HepG2 (cell line): ENCODE measurements around the gene DLG1. TPM values are rescaled to one million over a fixed set of nuclear protein-coding genes. Genes with fewer than 3 reads are reported as not detected.

ENCODE experiments used
- ATAC-seq: fragments of 200-7000 bp; cut with Tn5 transposase; 3 replicates; pipeline ENCODE4 v1.9.1; 2020; ENCODE audit warnings: mild to moderate bottlenecking, moderate library complexity
- BruUV-seq: library from RNA; stranded (reverse); fragments of 400-500 nt; replicated peaks from 2 replicates; lab custom pipeline; 2021; lab: Mats Ljungman, UMichigan
- CTCF ChIA-PET: fragments of 300-600 bp; formaldehyde crosslinking; extraction: SDS; loops from one replicate; lab custom pipeline; 2021; ENCODE audit warnings: low total read pairs, inconsistent platforms, low intra/inter-chr PET ratio; lab: Yijun Ruan, JAX
- POLR2A ChIA-PET: fragments of 350-600 bp; sonication (Branson Sonifier 250); formaldehyde crosslinking; loops from one replicate; lab custom pipeline; 2020; ENCODE audit warnings: antibody characterized with exemption, inconsistent platforms; lab: Yijun Ruan, JAX
- DNase-seq: peaks from one replicate; pipeline ENCODE4 v3.0.0-alpha.2; 2015; ENCODE audit warnings: low spot score
- FAIRE-seq: peaks from 3 replicates; lab custom pipeline; 2011; peaks lifted over from hg19 to GRCh38; lab: Jason Lieb, UNC
- H2AFZ ChIP-seq: one replicate; pipeline ENCODE4 v1.6.1; 2011; ENCODE audit warnings: low read length, inconsistent platforms
- H3K27ac ChIP-seq: fragments of 300-600 bp; 3 replicates; pipeline ENCODE4 v1.8.0; 2011; ENCODE audit warnings: mixed run types, mild to moderate bottlenecking, mixed read lengths, low read length, inconsistent platforms; ENCODE audit not compliant: insufficient read depth; ENCODE audit errors: extremely low read length
- H3K27me3 ChIP-seq, 2 experiments: fragments of 200-600 bp in 1 of 2; 2 replicates in 1 of 2; 3 replicates in 1 of 2; pipeline versions ENCODE4 v1.6.0 to v1.8.0; 2011; ENCODE audit warnings: low read length in 2 of 2, mild to moderate bottlenecking in 2 of 2, moderate library complexity in 2 of 2, inconsistent platforms in 1 of 2; ENCODE audit not compliant: insufficient read depth in 2 of 2, control insufficient read depth in 1 of 2
- H3K36me3 ChIP-seq, 2 experiments: fragments of 200-600 bp in 1 of 2; replicated peaks in 1 of 2; 2 replicates in 1 of 2; 3 replicates in 1 of 2; pipeline versions ENCODE4 v1.5.1 to v1.8.0; 2011; ENCODE audit warnings: low read length in 2 of 2, inconsistent platforms in 1 of 2; ENCODE audit not compliant: insufficient read depth in 2 of 2, control insufficient read depth in 1 of 2
- H3K4me1 ChIP-seq: 2 replicates; pipeline ENCODE4 v1.5.1; 2012; ENCODE audit warnings: low read length, inconsistent platforms; ENCODE audit not compliant: insufficient read depth
- H3K4me2 ChIP-seq: 2 replicates; pipeline ENCODE4 v1.6.0; 2011; ENCODE audit warnings: low read depth, low read length, inconsistent platforms
- H3K4me3 ChIP-seq, 3 experiments: fragments of 200-600 bp in 1 of 3; sonication (generic), shearing (Covaris generic) in 1 of 3; replicated peaks in 1 of 3; 2 replicates each; pipeline ENCODE4 v1.5.1; 2011 to 2016; ENCODE audit warnings: low read length in 3 of 3, inconsistent platforms in 2 of 3, low read depth in 2 of 3, mild to moderate bottlenecking in 2 of 3, control low read depth in 1 of 3, mixed read lengths in 1 of 3; ENCODE audit not compliant: insufficient read depth in 1 of 3
- H3K79me2 ChIP-seq: one replicate; pipeline ENCODE4 v1.6.1; 2011; ENCODE audit warnings: low read length, inconsistent platforms; ENCODE audit not compliant: insufficient read depth
- H3K9ac ChIP-seq: 2 replicates; pipeline ENCODE4 v1.6.0; 2011; ENCODE audit warnings: mild to moderate bottlenecking, low read depth, low read length, inconsistent platforms; ENCODE audit not compliant: insufficient read depth
- H3K9me3 ChIP-seq: 2 replicates; pipeline ENCODE4 v1.5.1; 2012; ENCODE audit warnings: mild to moderate bottlenecking, low read length
- H4K20me1 ChIP-seq: 2 replicates; pipeline ENCODE4 v1.6.0; 2011; ENCODE audit warnings: inconsistent platforms, mild to moderate bottlenecking, low read length, moderate library complexity; ENCODE audit not compliant: insufficient read depth
- CBX2 ChIP-seq, 2 experiments: fragments of 200-600 bp in 1 of 2; sonication (generic); formaldehyde crosslinking in 1 of 2; IDR thresholded peaks; 2 replicates each; pipeline versions ENCODE4 v1.7.0 to v1.8.1; 2018 to 2022; ENCODE audit warnings: low read depth in 2 of 2, low read length in 1 of 2, mild to moderate bottlenecking in 1 of 2, missing genetic modification reagents in 1 of 2
- FOXC1 ChIP-seq: sonication (generic); formaldehyde crosslinking; IDR thresholded peaks from 2 replicates; pipeline ENCODE4 v1.8.0; 2022; ENCODE audit warnings: mild to moderate bottlenecking, missing genetic modification reagents, borderline replicate concordance
- FOXJ3 ChIP-seq: sonication (generic); formaldehyde crosslinking; IDR thresholded peaks from 2 replicates; pipeline ENCODE4 v1.4.0; 2020; ENCODE audit warnings: missing genetic modification reagents, mild to moderate bottlenecking, borderline replicate concordance
- HMGA1 ChIP-seq: sonication (generic); formaldehyde crosslinking; conservative IDR thresholded peaks from 2 replicates; pipeline ENCODE4 v1.4.0; 2020; ENCODE audit warnings: missing genetic modification reagents
- NRL ChIP-seq: sonication (generic); formaldehyde crosslinking; IDR thresholded peaks from 2 replicates; pipeline ENCODE4 v1.5.0; 2020; ENCODE audit warnings: missing genetic modification reagents, mild to moderate bottlenecking, moderate library complexity, borderline replicate concordance
- PHF8 ChIP-seq: sonication (generic); formaldehyde crosslinking; IDR thresholded peaks from 2 replicates; pipeline ENCODE4 v1.5.0; 2020; ENCODE audit warnings: missing genetic modification reagents
- SNAI1 ChIP-seq: sonication (generic); formaldehyde crosslinking; IDR thresholded peaks from 2 replicates; pipeline ENCODE4 v1.5.0; 2020; ENCODE audit warnings: mild to moderate bottlenecking, missing genetic modification reagents, borderline replicate concordance
- ZC3H4 ChIP-seq: sonication (generic); formaldehyde crosslinking; IDR thresholded peaks from 2 replicates; pipeline ENCODE4 v1.4.0; 2020; ENCODE audit warnings: missing genetic modification reagents, borderline replicate concordance
- ZIK1 ChIP-seq: sonication (generic); formaldehyde crosslinking; IDR thresholded peaks from 2 replicates; pipeline ENCODE4 v1.5.0; 2020; ENCODE audit warnings: mild to moderate bottlenecking, low read depth, missing genetic modification reagents, borderline replicate concordance
- ZNF136 ChIP-seq: sonication (generic); formaldehyde crosslinking; IDR thresholded peaks from 2 replicates; pipeline ENCODE4 v1.8.1; 2022; ENCODE audit warnings: low read depth, mild to moderate bottlenecking, moderate library complexity, missing genetic modification reagents
- ZNF446 ChIP-seq: sonication (generic); formaldehyde crosslinking; IDR thresholded peaks from 2 replicates; pipeline ENCODE4 v1.5.0; 2020; ENCODE audit warnings: mild to moderate bottlenecking, missing genetic modification reagents
- ZNF703 ChIP-seq: sonication (generic); formaldehyde crosslinking; IDR thresholded peaks from 2 replicates; pipeline ENCODE4 v1.5.1; 2020; ENCODE audit warnings: missing genetic modification reagents, mild to moderate bottlenecking, moderate library complexity, borderline replicate concordance
- ZNF770 ChIP-seq: sonication (generic); formaldehyde crosslinking; IDR thresholded peaks from 2 replicates; pipeline ENCODE4 v1.5.0; 2020; ENCODE audit warnings: mild to moderate bottlenecking, missing genetic modification reagents
- ZSCAN31 ChIP-seq: sonication (generic); formaldehyde crosslinking; IDR thresholded peaks from 2 replicates; pipeline ENCODE4 v1.5.0; 2020; ENCODE audit warnings: low read depth, mild to moderate bottlenecking, missing genetic modification reagents
- WGBS: methylation state at CpG from one replicate; pipeline ENCODE4 v1.1.6; 2017; ENCODE audit warnings: low lambda C conversion rate; 5-methylcytosine and 5-hydroxymethylcytosine counted together
- in situ Hi-C: cut with HindIII; loops from 2 replicates; pipeline ENCODE4 v1.10.0; 2017; ENCODE audit warnings: low pct_unique_long_range_greater_than_20kb; ENCODE audit not compliant: extremely low pct_ligation_motif_present
- intact Hi-C: fragments of 100-400 bp; cut with micrococcal nuclease; formaldehyde crosslinking; loops from one replicate; pipeline ENCODE4 v1.10.0; 2022; ENCODE audit not compliant: unreplicated experiment
- polyA plus RNA-seq, 8 experiments: library from polyadenylated mRNA; depleted of rRNA in 3 of 8; stranded (reverse) in 7 of 8; unstranded in 1 of 8; fragments of >200 nt; fragmentation: Illumina TruSeq in 4 of 8; extraction: Trizol in 4 of 8; gene quantifications; 2 replicates each; pipeline versions ENCODE4 v1.2.1 to v1.2.3, GENCODE V29; 2011 to 2016; ENCODE audit warnings: low read depth in 4 of 8, missing spikeins in 1 of 8, mixed read lengths in 1 of 8; ENCODE audit not compliant: insufficient read depth in 1 of 8
- total RNA-seq, 5 experiments: library from RNA; depleted of rRNA; stranded (reverse); fragments of >200 nt; fragmentation: Illumina TruSeq; extraction: Trizol; gene quantifications; 2 replicates each; pipeline ENCODE4 v1.2.3, GENCODE V29; 2016; ENCODE audit warnings: low read depth in 1 of 5
- TF ChIP-seq, protein P1 (sequence below): sonication (generic); formaldehyde crosslinking; IDR thresholded peaks from 2 replicates; pipeline ENCODE4 v1.4.0; 2020; ENCODE audit warnings: missing genetic modification reagents

Gene DLG1
- total and polyA plus RNA-seq, 2 of the 13 experiments (the other 11 are each of a cell fraction or from before 2014, with no cell fraction given): 30.5 to 104 TPM

DNA sequence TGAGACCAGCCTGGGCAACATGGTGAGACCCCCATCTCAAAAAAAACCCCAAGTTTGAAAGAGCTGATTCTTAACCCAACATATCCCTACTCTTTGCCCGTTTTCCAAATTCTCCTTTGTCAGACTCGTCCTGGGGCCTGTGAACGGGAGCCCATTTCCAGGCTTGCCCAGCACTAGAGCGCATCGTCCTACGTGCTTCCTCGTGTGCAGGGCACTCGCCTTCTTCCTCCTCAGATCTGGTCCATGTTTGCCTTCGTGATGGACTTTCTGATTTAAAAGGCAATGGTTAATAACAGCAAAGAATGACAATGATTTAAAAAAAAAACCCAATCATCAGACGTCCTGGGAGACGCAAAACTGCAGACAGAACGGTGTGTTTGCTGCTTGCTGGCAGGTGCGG, 278.9 kb downstream of the DLG1 start:
- Histone ChIP-seq H3K4me1 (peaks cover 30% of the 10 kb centered on the region), H3K36me3 (no peaks in the 10 kb centered on the region), H3K4me2 (no peak overlapping the region), H2AFZ (no peak overlapping the region), H3K79me2 (no peaks in the 10 kb centered on the region), H3K4me3 (no peak overlapping the region), H3K9ac (no peak overlapping the region), H3K27me3 (no peaks in the 10 kb centered on the region), H3K27ac (no peak overlapping the region), H4K20me1 (no peaks in the 10 kb centered on the region), H3K9me3 (no peaks in the 10 kb centered on the region)
- DNase-seq (no peak), FAIRE-seq (no peak), ATAC-seq (no peak)
- 86% methylated on average over 13 of the region's 13 CpGs for WGBS
- no TSS peak for BruUV-seq
- in situ Hi-C loops: no loop called here
- ChIA-PET CTCF (no interaction called here), POLR2A (no interaction called here)
- intact Hi-C loops: no loop called here
- TF ChIP-seq ZIK1 (no peak), ZSCAN31 (CRISPR knock-in tag) (no peak), HMGA1 (CRISPR knock-in tag) (no peak), ZC3H4 (CRISPR knock-in tag) (no peak), ZNF136 (CRISPR knock-in tag) (no peak), ZNF446 (CRISPR knock-in tag) (no peak), CBX2 (IDR thresholded peaks at IDR 0.05; ENCODE audit: low read depth, low read length) (no peak), CBX2 (CRISPR knock-in tag; IDR thresholded peaks at IDR 0.05; ENCODE audit: low read depth) (no peak), SNAI1 (no peak), FOXJ3 (CRISPR knock-in tag) (no peak), FOXC1 (no peak), ZNF770 (CRISPR knock-in tag) (no peak), PHF8 (CRISPR knock-in tag) (no peak), NRL (CRISPR knock-in tag) (no peak), ZNF703 (CRISPR knock-in tag) (no peak)
- TF ChIP-seq, protein P1, sequence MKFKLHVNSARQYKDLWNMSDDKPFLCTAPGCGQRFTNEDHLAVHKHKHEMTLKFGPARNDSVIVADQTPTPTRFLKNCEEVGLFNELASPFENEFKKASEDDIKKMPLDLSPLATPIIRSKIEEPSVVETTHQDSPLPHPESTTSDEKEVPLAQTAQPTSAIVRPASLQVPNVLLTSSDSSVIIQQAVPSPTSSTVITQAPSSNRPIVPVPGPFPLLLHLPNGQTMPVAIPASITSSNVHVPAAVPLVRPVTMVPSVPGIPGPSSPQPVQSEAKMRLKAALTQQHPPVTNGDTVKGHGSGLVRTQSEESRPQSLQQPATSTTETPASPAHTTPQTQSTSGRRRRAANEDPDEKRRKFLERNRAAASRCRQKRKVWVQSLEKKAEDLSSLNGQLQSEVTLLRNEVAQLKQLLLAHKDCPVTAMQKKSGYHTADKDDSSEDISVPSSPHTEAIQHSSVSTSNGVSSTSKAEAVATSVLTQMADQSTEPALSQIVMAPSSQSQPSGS: no peak
